Lung (tissue), 12 donors: ENCODE results near the gene CSF2RB. TPM values are rescaled to one million over a fixed set of nuclear protein-coding genes. Genes with fewer than 3 reads are reported as not detected.
A peak's percentile ranks its signal among the peaks of the same experiment; 100 is the strongest.

Source experiments
- ATAC-seq: fragments of 200-7000 bp; cut with Tn5 transposase; one replicate; pipeline ENCODE4 v1.9.1; 2020; ENCODE audit warnings: moderate number of reproducible peaks; ENCODE audit not compliant: insufficient read depth, low FRiP score
- DNase-seq, 3 donors: peaks; one replicate each; pipeline ENCODE4 v3.0.0-alpha.2; 2013 to 2017
- H3K27ac ChIP-seq, 2 donors: one replicate each; pipeline ENCODE4 v1.5.1; 2013; ENCODE audit warnings: mild to moderate bottlenecking in 2 of 2, moderate library complexity in 2 of 2, control low read depth in 1 of 2, inconsistent platforms in 1 of 2, low read depth in 1 of 2, low read length in 1 of 2
- H3K27me3 ChIP-seq, 3 donors: one replicate each; pipeline ENCODE4 v1.5.1; 2013; ENCODE audit warnings: low read length in 2 of 3; ENCODE audit not compliant: control insufficient read depth in 3 of 3, insufficient read depth in 3 of 3
- H3K36me3 ChIP-seq, 4 donors: one replicate each; pipeline ENCODE4 v1.5.1; 2013; ENCODE audit warnings: low read length in 4 of 4, mild to moderate bottlenecking in 1 of 4, moderate library complexity in 1 of 4; ENCODE audit not compliant: control insufficient read depth in 4 of 4, insufficient read depth in 4 of 4
- H3K4me1 ChIP-seq, 5 donors: one replicate each; pipeline ENCODE4 v1.5.1; 2013; ENCODE audit warnings: low read length in 5 of 5, mild to moderate bottlenecking in 2 of 5, moderate library complexity in 1 of 5; ENCODE audit not compliant: control insufficient read depth in 5 of 5, insufficient read depth in 5 of 5
- H3K4me3 ChIP-seq: one replicate; pipeline ENCODE4 v1.5.1; 2013; ENCODE audit warnings: mild to moderate bottlenecking, control low read depth, moderate library complexity
- H3K9ac ChIP-seq, 2 donors: one replicate each; pipeline ENCODE4 v1.5.1; 2013; ENCODE audit warnings: low read length in 2 of 2, control low read depth in 1 of 2; ENCODE audit not compliant: insufficient read depth in 1 of 2
- H3K9me3 ChIP-seq, 4 donors: one replicate each; pipeline ENCODE4 v1.5.1; 2013; ENCODE audit warnings: low read length in 3 of 4, mild to moderate bottlenecking in 1 of 4, moderate library complexity in 1 of 4; ENCODE audit not compliant: control insufficient read depth in 4 of 4, insufficient read depth in 3 of 4
- WGBS, 2 donors: extraction: QIAGEN DNeasy Blood & Tissue Kit; methylation state at CpG; one replicate each; pipeline ENCODE4 v1.1.7; 2013; 5-methylcytosine and 5-hydroxymethylcytosine counted together
- polyA plus RNA-seq, 2 donors: library from polyadenylated mRNA; stranded (reverse); fragments of 200-250 nt; gene quantifications; one replicate each; pipeline ENCODE4 v1.2.1, GENCODE V29; 2013
- total RNA-seq, 2 donors: library from RNA; depleted of rRNA in 1 of 2; stranded (reverse); fragments of >200 nt in 1 of 2; gene quantifications; one replicate each; pipeline ENCODE4 v1.2.1, GENCODE V29; 2014 to 2021
- TF ChIP-seq, protein P1 (sequence below): IDR thresholded peaks from 2 replicates; pipeline ENCODE4 v1.5.1; 2012; ENCODE audit warnings: mild to moderate bottlenecking; ENCODE audit errors: control extremely low read depth, extremely low read depth
- donor health status: control.
- donor health status: control.
- donor health status: Bipolar disorder and iron deficiency.
- donor health status: healthy.
- donor health status: DM: yes; HTN: yes; CAD: no.

Gene CSF2RB
- total and polyA plus RNA-seq, 4 donors: 6.6 to 72.8 (median 20.6) TPM

DNA sequence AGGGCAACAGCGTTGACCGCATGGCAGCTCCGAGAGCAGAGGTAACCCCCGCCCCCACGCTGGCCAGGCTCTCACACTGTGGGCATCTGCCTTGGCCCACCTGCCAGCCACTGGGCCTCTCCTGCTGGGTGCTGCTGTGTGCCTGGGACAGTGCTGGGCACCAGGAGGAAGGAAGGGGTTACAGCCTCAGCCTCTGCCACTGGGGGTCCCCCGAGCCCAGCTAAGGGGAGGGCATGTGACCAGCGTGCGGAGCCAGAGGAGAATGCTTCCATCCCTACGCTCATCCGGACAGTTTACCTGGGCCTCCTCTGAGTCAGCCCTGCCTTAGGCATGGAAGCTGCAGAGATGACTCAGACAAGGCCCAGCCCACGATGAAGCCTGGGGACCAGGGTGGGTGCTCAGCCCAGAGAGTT, 41.8 kb upstream of the CSF2RB start:
- TF ChIP-seq, protein P1, sequence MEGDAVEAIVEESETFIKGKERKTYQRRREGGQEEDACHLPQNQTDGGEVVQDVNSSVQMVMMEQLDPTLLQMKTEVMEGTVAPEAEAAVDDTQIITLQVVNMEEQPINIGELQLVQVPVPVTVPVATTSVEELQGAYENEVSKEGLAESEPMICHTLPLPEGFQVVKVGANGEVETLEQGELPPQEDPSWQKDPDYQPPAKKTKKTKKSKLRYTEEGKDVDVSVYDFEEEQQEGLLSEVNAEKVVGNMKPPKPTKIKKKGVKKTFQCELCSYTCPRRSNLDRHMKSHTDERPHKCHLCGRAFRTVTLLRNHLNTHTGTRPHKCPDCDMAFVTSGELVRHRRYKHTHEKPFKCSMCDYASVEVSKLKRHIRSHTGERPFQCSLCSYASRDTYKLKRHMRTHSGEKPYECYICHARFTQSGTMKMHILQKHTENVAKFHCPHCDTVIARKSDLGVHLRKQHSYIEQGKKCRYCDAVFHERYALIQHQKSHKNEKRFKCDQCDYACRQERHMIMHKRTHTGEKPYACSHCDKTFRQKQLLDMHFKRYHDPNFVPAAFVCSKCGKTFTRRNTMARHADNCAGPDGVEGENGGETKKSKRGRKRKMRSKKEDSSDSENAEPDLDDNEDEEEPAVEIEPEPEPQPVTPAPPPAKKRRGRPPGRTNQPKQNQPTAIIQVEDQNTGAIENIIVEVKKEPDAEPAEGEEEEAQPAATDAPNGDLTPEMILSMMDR: no peak
- no peak overlapping the region for H3K4me3 ChIP-seq

DNA sequence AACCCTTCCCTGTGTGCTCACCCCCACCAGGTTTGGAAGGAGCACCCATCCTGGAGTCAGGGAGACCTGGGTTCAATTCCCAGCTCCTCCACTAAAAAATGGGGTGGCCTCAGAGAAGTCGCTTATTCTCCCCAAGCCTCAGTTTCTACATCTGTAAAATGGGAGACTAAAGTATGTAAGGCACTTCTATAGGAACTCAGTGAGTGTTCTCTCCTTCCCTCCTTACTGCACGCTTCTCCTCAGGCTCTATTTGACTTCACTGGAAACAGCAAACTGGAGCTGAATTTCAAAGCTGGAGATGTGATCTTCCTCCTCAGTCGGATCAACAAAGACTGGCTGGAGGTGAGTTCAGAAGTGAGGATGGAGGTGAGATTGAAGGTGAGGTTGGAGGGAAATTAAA, 41.3 kb upstream of the CSF2RB start:
- 95 to 96% methylated on average over 3 of the region's 3 CpGs for WGBS, 2 donors
- TF ChIP-seq, protein P1: no peak
- Histone ChIP-seq H3K27me3 (no peaks in the 10 kb centered on the region), H3K4me3 (no peak overlapping the region), H3K36me3 (peaks cover 0 to 1% (median 0%) of the 10 kb centered on the region in 4 donors), H3K4me1 (peaks cover 0 to 9% (median 2%) of the 10 kb centered on the region in 5 donors), H3K9ac (no peak overlapping the region), H3K9me3 (no peaks in the 10 kb centered on the region), H3K27ac (no peak overlapping the region)
- DNase-seq (peak in 2 of 3 donors; percentile 16 to 18), ATAC-seq (no peak)

More for the DNA sequence above, 41.8 kb upstream of the CSF2RB start:
- Histone ChIP-seq H3K9me3 (no peaks in the 10 kb centered on the region), H3K36me3 (peaks cover 0 to 1% (median 0%) of the 10 kb centered on the region in 4 donors), H3K4me1 (peaks cover 0 to 9% (median 2%) of the 10 kb centered on the region in 5 donors), H3K9ac (no peak overlapping the region), H3K27me3 (no peaks in the 10 kb centered on the region), H3K27ac (peak overlapping the region in 1 of 2 donors; percentile 5)
- WGBS, 2 donors: 78 to 86% methylated on average over 11 of the region's 11 CpGs
- no peak for ATAC-seq
- DNase-seq: no peak

DNA sequence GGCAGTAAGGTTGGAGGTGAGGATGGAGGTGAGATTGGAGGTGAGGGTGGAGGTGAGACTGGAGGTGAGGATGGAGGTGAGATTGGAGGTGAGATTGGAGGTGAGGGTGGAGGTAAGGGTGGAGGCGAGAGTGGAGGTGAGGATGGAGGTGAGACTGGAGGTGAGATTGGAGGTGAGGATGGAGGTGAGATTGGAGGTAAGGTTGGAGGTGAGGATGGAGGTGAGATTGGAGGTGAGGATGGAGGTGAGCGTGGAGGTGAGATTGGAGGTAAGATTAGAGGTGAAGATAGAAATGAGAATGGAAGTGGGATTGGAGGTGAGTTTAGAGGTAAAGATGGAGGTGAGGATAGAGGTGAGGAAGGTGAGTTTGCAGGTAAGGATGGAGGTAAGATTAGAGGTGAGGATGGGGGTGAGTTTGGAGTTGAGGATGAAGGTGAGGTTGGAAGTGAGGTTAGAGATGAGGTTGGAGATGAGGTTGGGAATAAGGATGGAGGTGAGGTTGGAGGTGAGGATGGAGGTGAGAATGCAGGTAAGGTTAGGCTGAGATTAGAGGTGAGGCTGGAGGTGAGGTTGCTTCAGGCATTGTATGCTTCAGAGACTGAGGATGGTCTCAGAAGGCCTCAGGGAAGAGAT, 40.4 kb upstream of the CSF2RB start:
- Histone ChIP-seq H3K9me3 (no peaks in the 10 kb centered on the region), H3K36me3 (peaks cover 0 to 1% (median 0%) of the 10 kb centered on the region in 4 donors), H3K9ac (no peak overlapping the region), H3K4me1 (peaks cover 0 to 9% (median 2%) of the 10 kb centered on the region in 5 donors), H3K4me3 (no peak overlapping the region), H3K27me3 (no peaks in the 10 kb centered on the region), H3K27ac (peak overlapping the region in 1 of 2 donors; percentile 77)
- 97 to 98% methylated on average over 2 of the region's 2 CpGs for WGBS, 2 donors
- TF ChIP-seq, protein P1: no peak
- DNase-seq (peak in 1 of 3 donors; percentile 8), ATAC-seq (no peak)
